AG20443 (cell line): Measurements from ENCODE around the gene SURF1.
"Not testable (repeated sequence)": the region's sequence is repeated elsewhere in the genome, so short reads cannot be mapped to it uniquely, and the experiment has no call there.

Source experiments
- DNase-seq: peaks from one replicate; pipeline ENCODE4 v3.0.0; 2012; ENCODE audit warnings: low spot score, mixed read lengths

Gene SURF1

GRCh38 chr9:133320421-133320881 is 35.8 kb downstream of the SURF1 start:
- no peak for DNase-seq

DNA sequence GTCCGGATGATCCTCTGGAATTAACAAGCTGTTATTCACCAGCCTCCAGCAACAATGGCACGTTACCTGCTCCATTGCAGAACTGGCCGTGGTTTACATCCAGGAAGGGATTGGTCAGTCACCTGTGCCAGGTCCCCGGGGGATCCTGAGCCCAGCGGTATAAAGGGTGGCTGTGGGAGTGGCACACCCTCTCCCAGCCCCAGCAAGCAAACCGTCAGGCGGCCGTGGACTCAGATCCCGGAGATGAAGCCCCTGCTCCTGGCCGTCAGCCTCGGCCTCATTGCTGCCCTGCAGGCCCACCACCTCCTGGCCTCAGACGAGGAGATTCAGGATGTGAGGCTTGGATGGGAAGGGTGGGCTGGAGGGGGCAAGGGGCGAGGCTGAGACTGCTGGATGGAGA is 38.7 kb downstream of the SURF1 start:
- not testable (repeated sequence) for DNase-seq

DNA sequence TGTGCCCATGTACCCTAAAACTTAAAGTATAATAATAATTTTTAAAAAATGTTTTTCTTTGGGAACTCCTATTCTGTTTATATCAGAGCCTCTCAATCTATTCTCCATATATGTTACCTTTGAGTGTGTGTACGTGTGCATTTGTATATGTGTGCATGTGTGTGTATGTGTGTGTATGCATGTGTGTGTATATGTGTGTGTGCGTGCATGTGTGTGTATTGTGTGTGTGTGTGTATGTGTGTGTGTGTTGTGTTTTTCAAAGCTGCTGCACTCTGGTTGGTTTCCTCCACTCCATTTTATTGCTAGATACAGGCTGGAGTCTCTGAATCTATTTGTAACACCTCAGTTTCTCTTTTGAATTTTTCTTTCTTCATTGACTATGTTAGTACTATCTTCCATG is 40.3 kb downstream of the SURF1 start:
- no peak for DNase-seq

DNA sequence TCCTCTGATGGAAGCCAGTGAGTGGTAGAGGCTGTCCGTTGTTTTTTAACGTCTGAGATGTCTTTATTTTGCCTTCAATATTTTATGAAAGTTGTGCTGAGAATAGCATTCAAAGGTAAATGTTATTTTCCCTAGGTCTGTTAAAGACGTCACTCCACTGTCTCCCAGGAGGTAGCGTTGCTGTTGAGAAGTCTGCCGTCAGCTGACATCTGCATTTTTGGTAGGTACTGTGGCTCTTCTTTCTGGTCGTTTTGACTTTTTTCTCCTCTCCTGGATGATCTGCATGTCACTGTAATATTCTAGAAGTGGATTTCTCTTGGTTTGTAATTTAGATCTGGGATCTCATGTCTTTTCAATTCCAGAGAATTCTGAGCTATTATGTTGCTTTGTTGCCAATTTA is 46.7 kb downstream of the SURF1 start:
- DNase-seq, result no peak

GRCh38 chr9:133307301-133307700 is 49.0 kb downstream of the SURF1 start:
- no peak for DNase-seq

GRCh38 chr9:133306242-133307204 is 49.8 kb downstream of the SURF1 start:
- DNase-seq, result peak; percentile 45

DNA sequence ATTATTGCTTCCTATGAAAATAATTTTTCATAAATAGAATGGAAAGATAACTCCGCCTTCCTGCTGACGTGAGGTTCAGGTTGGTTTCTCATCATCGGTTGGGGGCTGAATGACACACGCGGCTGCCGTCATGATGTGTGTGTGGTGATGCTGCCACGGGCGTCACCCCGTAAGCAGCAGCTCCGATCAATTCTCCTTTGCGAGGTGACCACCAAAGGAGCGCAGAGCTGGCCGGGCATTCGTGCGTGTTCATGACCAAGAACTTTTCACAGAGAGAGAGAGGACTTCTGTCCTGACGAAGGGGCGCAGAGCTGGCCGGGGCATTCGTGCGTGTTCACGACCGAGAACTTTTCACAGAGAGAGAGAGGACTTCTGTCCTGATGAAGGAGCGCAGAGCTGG is 50.6 kb downstream of the SURF1 start:
- no peak for DNase-seq

DNA sequence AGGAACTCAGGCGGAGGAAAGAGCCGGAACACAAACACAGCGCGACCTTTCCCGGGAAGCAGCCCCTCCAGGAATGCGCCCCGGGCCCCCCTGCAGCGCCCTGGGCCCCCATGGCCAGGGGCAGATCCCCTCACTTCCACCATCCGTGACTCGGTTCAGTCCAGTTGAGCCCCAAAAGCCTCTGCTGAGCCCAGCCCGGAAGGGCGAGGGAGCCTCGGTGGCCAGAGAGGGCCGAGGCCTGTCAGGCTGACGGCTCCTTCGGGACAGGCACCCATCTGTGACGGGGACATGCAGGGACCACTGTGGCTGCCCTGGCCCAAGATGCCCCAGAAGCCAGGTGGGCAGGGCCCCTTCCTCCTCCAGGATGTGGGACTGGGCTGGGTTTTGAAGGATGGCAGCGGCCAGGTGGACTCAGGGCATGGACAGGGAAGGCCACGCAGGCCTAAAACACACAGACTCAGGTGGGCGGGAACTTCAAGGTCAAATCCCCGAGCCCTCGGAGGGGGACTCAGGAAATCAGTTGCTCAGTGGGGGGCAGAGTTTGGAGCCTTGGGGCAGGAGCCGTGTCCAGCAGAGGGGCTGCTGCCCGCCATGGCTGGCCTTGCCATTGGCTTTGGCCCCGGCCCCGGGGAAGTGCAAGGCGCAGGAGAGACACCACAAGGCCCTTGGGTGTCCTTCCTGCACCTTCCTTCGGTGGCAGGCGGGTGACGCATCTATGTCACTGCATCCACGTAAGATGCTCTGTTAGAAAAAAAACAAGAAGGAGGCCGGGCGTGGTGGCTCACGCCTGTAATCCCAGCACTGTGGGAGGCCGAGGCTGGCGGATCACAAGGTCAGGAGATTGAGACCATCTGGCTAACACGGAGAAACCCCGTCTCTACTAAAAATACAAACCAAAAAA is 51.6 kb downstream of the SURF1 start:
- no peak for DNase-seq

DNA sequence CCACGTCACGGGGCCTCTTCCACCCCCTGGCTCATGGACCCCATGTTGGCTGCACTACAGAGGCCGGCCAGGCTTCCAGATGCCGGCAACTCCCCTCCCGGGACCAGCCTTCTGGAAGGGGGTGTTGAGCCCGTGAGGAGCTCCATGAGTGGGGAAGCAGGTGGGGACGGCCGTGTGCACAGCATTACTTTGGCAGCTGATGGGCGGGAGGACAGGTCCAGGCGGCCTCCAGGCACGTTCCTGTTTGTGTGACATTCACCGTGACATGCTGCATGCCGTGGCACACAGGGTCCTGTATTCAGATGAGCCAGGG is 52.2 kb downstream of the SURF1 start:
- DNase-seq, result no peak

GRCh38 chr9:133303266-133304157 is 52.8 kb downstream of the SURF1 start:
- no peak for DNase-seq
